Lower lobe of right lung (tissue), 2 donors: ENCODE measurements around the gene NKG7. TPM values are rescaled to one million over a fixed set of nuclear protein-coding genes. Genes with fewer than 3 reads are reported as not detected.

ENCODE experiments used
- ATAC-seq, 2 donors: fragments of 200-7000 bp; cut with Tn5 transposase; one replicate each; pipeline ENCODE4 v1.9.1; 2020 to 2022; ENCODE audit warnings: mild to moderate bottlenecking in 2 of 2, moderate library complexity in 2 of 2
- DNase-seq: peaks from one replicate; pipeline ENCODE4 v3.0.0-alpha.2; 2020
- H3K27ac ChIP-seq: fragments of 200-600 bp; one replicate; pipeline ENCODE4 v1.8.0; 2022
- H3K27me3 ChIP-seq: fragments of 200-600 bp; one replicate; pipeline ENCODE4 v1.8.0; 2022; ENCODE audit warnings: low read depth
- H3K36me3 ChIP-seq: fragments of 200-600 bp; one replicate; pipeline ENCODE4 v1.8.0; 2022; ENCODE audit warnings: mild to moderate bottlenecking
- H3K4me1 ChIP-seq: fragments of 200-600 bp; one replicate; pipeline ENCODE4 v1.8.0; 2022
- H3K4me3 ChIP-seq: fragments of 200-600 bp; one replicate; pipeline ENCODE4 v1.8.0; 2022; ENCODE audit warnings: mild to moderate bottlenecking
- H3K9me3 ChIP-seq: fragments of 200-600 bp; one replicate; pipeline ENCODE4 v1.8.0; 2022
- intact Hi-C: fragments of 100-400 bp; cut with DNase I; formaldehyde crosslinking; loops from one replicate; pipeline ENCODE4 v1.11.0; 2022
- total RNA-seq: library from RNA; stranded (reverse); fragmentation: NEBNext Ultra II Directional; extraction: Animal tissue kit (Norgen Biotek cat#: 25700); gene quantifications from one replicate; pipeline ENCODE4 v1.2.1, GENCODE V29; 2021
- TF ChIP-seq, protein P1 (sequence below): fragments of 200-600 bp; IDR thresholded peaks from one replicate; pipeline ENCODE4 v1.8.0; 2022; ENCODE audit warnings: antibody characterized with exemption, mild to moderate bottlenecking
- donor health status: DM: no; HTN: yes; CAD: no; lungs with severe emphysema.

Gene NKG7
- total RNA-seq, 1 donor from 2014 or later = 31.7 TPM

DNA sequence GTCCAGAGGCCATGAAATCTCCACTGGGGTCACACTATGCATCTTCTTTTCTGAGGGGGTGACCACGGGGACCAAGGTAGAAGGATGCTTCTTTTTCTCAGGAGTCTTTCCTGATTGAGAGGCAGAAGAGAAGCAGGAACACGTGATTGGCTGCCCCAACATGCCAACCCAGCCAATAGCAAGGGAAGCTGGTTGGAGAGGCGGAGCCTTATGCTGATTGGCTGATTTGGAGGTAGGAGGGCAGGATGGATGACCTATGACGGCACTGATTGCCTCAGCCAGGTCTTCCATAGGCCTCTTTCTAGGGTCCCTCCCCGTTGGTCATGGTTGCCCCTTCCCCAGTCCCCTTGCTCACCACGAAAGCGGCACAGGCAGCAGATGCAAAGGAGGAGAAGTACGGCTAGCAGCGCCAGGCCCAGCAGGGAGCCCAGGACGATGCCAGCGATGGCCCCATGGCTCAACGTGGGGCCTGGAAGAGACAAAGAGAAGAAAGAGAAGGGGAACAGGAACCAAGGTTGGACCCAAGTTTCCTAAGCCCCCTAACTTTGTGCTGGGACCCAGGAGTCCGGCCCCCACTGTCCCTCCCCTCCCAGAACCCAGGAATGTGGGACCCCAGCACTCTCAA, 38.5 kb downstream of the NKG7 start:
- Histone ChIP-seq H3K4me3 (no peak overlapping the region), H3K27me3 (peaks cover 5% of the 10 kb centered on the region), H3K9me3 (no peaks in the 10 kb centered on the region), H3K36me3 (no peaks in the 10 kb centered on the region), H3K4me1 (peaks cover 7% of the 10 kb centered on the region), H3K27ac (no peak overlapping the region)
- ATAC-seq (no peak), DNase-seq (no peak)
- intact Hi-C loops = no loop called here
- TF ChIP-seq, protein P1, sequence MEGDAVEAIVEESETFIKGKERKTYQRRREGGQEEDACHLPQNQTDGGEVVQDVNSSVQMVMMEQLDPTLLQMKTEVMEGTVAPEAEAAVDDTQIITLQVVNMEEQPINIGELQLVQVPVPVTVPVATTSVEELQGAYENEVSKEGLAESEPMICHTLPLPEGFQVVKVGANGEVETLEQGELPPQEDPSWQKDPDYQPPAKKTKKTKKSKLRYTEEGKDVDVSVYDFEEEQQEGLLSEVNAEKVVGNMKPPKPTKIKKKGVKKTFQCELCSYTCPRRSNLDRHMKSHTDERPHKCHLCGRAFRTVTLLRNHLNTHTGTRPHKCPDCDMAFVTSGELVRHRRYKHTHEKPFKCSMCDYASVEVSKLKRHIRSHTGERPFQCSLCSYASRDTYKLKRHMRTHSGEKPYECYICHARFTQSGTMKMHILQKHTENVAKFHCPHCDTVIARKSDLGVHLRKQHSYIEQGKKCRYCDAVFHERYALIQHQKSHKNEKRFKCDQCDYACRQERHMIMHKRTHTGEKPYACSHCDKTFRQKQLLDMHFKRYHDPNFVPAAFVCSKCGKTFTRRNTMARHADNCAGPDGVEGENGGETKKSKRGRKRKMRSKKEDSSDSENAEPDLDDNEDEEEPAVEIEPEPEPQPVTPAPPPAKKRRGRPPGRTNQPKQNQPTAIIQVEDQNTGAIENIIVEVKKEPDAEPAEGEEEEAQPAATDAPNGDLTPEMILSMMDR = no peak

DNA sequence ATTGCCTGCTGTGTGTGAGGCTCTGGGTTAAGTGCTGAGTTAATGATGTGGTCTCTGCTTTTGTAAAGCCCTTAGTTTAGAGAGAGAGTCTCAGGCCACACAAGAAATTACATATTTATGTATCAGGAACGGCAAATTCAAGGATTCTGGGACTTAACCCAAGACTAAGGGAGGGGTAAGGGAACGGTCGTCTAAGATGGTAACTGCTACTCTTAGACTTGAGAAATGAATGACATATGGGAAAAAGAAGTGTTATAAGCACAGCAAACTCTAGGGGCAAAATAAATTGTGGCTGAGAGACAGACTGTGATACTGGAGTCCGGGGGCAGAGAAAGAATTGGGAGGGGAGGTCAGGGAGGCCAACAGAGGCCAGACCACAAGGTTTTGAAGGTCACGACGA, 40.7 kb downstream of the NKG7 start:
- DNase-seq = no peak
- Histone ChIP-seq H3K4me1 (peaks cover 13% of the 10 kb centered on the region), H3K9me3 (no peaks in the 10 kb centered on the region), H3K4me3 (no peak overlapping the region), H3K36me3 (no peaks in the 10 kb centered on the region), H3K27me3 (peaks cover 27% of the 10 kb centered on the region), H3K27ac (no peak overlapping the region)
- TF ChIP-seq, protein P1 = no peak
- intact Hi-C loops = no loop called here
- ATAC-seq = no peak

DNA sequence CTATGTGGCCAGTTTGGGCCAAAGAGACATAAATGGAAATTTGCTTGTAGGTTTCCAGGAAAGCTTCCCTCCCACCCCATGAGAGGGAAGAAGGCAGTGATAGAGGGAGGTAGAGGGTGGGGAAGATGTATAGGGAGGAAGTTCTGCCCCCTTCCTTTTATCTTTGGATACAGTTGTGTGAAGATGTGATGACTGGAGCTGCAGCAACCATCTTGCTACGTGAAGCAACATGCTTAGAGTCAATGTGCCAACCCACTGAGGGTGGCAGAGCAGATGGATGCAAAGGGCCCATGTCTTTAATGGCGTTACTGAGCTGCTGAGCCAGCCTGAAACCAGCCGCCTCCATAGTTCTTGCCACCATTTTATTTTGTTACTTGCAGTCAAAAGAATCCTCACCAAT, 41.3 kb downstream of the NKG7 start:
- ATAC-seq (no peak), DNase-seq (no peak)
- Histone ChIP-seq H3K27ac (no peak overlapping the region), H3K4me1 (peaks cover 13% of the 10 kb centered on the region), H3K36me3 (no peaks in the 10 kb centered on the region), H3K27me3 (peaks cover 32% of the 10 kb centered on the region), H3K4me3 (no peak overlapping the region), H3K9me3 (no peaks in the 10 kb centered on the region)
- TF ChIP-seq, protein P1 = no peak
- intact Hi-C loops = no loop called here

DNA sequence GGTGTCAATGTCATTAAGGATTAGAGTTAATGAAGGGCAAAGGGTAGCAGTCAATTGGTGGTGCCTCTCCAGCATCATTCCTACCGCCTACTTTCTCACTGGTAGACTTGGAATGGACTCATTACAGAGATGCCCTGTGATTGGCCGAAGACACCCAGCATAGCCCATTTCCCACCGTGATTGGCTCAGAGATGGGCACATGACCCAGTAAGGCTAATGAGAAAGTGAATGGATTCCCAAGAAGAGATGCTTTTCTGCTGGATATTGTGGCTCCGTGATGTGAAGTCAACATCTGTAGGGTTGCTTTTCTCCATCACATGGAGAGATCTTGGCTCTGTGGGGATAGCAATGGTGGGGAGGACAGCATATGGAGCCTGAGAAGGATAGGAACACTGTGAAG, 42.1 kb downstream of the NKG7 start:
- Histone ChIP-seq H3K36me3 (no peaks in the 10 kb centered on the region), H3K4me3 (no peak overlapping the region), H3K4me1 (peaks cover 13% of the 10 kb centered on the region), H3K27ac (no peak overlapping the region), H3K27me3 (peaks cover 38% of the 10 kb centered on the region), H3K9me3 (no peaks in the 10 kb centered on the region)
- ATAC-seq (no peak), DNase-seq (no peak)
- TF ChIP-seq, protein P1 = no peak
- intact Hi-C loops = no loop called here

DNA sequence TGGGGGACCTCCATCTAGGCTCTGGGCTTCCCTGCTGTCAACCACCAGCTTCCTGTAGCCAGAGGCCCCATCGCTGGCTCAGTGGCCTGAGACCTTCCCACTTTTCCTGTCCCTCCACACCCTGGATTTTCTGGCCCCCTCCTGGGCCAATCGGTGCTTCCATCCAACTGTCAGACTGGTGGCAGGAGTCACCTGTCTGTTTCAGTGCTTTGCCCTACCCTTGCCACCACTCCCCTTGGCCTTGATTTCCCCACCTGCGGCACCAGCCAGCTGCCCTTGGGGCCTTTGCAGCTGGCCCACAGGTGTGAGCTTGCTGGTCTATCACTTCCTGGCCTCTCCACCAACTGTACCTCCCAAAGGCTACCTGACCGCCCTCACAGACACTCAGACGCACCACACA, 43.0 kb downstream of the NKG7 start:
- Histone ChIP-seq H3K36me3 (no peaks in the 10 kb centered on the region), H3K27ac (no peak overlapping the region), H3K4me3 (no peak overlapping the region), H3K4me1 (peaks cover 13% of the 10 kb centered on the region), H3K9me3 (no peaks in the 10 kb centered on the region), H3K27me3 (peaks cover 40% of the 10 kb centered on the region)
- intact Hi-C loops = no loop called here
- TF ChIP-seq, protein P1 = no peak
- DNase-seq = no peak
- no peak for ATAC-seq
